Activated T-helper 17 cell treated with anti-CD3 and anti-CD28 coated beads, Interleukin-2, amount 50 U/mL, for 72 hours (primary cell): ENCODE data around the gene TMC5. TPM values are rescaled to one million over a fixed set of nuclear protein-coding genes. Genes with fewer than 3 reads are reported as not detected.

Source experiments
- ATAC-seq: fragments of 150-1000 bp; cut with Tn5 transposase; replicated peaks from 2 replicates; pipeline ENCODE4 v1.10.0; 2021; ENCODE audit warnings: mild to moderate bottlenecking, moderate library complexity
- H3K27ac Mint-ChIP-seq: one replicate; pipeline ENCODE4 v1.8.0; 2022; ENCODE audit warnings: mixed read lengths
- H3K27me3 Mint-ChIP-seq: one replicate; pipeline ENCODE4 v1.8.0; 2022; ENCODE audit warnings: mixed read lengths
- H3K36me3 Mint-ChIP-seq: one replicate; pipeline ENCODE4 v1.8.0; 2022; ENCODE audit warnings: low read depth, mild to moderate bottlenecking, mixed read lengths
- H3K4me1 Mint-ChIP-seq: one replicate; pipeline ENCODE4 v1.8.0; 2022; ENCODE audit warnings: mixed read lengths
- H3K4me3 Mint-ChIP-seq: one replicate; pipeline ENCODE4 v1.8.0; 2022; ENCODE audit warnings: mild to moderate bottlenecking, mixed read lengths
- H3K9me3 Mint-ChIP-seq: one replicate; pipeline ENCODE4 v1.8.0; 2022; ENCODE audit warnings: mixed read lengths
- total RNA-seq, 2 donors: library from RNA; stranded (reverse); gene quantifications; one replicate each; pipeline ENCODE4 v1.2.3, GENCODE V29; 2022

Gene TMC5
- total RNA-seq, 2 donors from 2014 or later: 0.09 to 0.32 TPM

DNA sequence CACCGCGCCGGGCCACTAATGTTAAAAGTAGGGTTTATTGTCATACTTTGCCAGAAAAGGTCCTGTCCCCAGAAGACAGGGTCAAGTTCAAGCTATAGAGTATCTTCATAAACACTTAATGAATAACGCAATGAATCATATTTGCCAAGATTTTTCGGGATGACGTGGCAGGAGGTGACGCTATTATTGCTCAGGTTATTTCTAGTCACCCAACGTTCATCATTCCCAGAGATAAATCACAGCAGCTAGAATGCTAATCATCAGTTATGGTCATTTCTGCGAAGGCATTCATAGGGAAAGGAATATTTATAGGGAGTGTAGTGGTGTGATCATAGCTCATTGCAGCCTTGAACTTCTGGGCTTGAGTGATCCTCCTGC is 2.0 kb downstream of the TMC5 start:
- Mint-ChIP-seq H3K36me3 (no peaks in the 10 kb centered on the region), H3K27ac (no peak overlapping the region), H3K9me3 (peaks cover 4% of the 10 kb centered on the region), H3K4me1 (no peaks in the 10 kb centered on the region), H3K4me3 (no peak overlapping the region), H3K27me3 (peaks cover 10% of the 10 kb centered on the region)
- no peak for ATAC-seq

DNA sequence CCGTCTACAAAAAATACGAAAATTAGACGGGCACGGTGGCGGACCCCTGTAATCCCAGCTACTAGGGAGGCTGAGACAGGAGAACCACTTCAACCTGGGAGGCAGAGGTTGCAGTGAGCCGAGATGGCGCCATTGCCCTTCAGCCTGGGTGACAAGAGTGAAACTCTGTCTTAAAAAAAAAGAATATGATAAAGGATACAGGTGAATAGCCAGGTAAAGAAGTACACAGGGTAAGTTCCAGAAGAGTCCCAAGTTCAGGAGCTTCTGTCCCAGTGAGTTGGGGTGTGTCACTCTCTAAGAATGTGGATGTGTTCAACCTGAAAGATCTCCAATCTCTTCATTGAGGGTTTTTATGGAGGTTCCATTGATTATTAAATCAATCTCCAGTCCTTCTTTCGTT is 6.8 kb downstream of the TMC5 start:
- H3K9me3 Mint-ChIP-seq: peaks cover 4% of the 10 kb centered on the region

DNA sequence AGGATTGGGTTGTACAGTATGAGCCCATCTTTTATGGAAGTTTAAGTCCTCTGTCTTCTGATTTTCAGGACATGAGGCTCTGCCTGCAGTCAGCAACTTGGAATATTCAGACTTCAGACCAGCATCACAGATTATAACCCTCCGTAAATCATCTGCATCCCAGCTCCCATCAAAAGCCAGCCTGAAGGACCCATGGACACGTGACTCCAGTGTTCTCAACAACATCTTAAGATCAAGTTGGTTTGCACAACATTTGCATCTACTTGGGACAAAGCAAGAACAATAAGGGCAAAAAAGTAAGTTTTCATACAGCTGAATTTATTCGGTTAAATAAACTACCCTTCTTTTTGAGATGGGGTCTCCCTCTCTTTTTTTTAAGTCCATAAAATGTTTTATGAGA is 12.7 kb downstream of the TMC5 start:
- no peaks in the 10 kb centered on the region for H3K36me3 Mint-ChIP-seq
- no peaks in the 10 kb centered on the region for H3K9me3 Mint-ChIP-seq
- no peak overlapping the region for H3K4me3 Mint-ChIP-seq
- no peak overlapping the region for H3K27ac Mint-ChIP-seq
- ATAC-seq: no peak
- H3K27me3 Mint-ChIP-seq: peaks cover 6% of the 10 kb centered on the region
- H3K4me1 Mint-ChIP-seq: no peaks in the 10 kb centered on the region

More for the DNA sequence above, 6.8 kb downstream of the TMC5 start:
- Mint-ChIP-seq H3K36me3 (no peaks in the 10 kb centered on the region), H3K27me3 (peaks cover 6% of the 10 kb centered on the region), H3K4me3 (no peak overlapping the region), H3K4me1 (no peaks in the 10 kb centered on the region), H3K27ac (no peak overlapping the region)
- no peak for ATAC-seq

DNA sequence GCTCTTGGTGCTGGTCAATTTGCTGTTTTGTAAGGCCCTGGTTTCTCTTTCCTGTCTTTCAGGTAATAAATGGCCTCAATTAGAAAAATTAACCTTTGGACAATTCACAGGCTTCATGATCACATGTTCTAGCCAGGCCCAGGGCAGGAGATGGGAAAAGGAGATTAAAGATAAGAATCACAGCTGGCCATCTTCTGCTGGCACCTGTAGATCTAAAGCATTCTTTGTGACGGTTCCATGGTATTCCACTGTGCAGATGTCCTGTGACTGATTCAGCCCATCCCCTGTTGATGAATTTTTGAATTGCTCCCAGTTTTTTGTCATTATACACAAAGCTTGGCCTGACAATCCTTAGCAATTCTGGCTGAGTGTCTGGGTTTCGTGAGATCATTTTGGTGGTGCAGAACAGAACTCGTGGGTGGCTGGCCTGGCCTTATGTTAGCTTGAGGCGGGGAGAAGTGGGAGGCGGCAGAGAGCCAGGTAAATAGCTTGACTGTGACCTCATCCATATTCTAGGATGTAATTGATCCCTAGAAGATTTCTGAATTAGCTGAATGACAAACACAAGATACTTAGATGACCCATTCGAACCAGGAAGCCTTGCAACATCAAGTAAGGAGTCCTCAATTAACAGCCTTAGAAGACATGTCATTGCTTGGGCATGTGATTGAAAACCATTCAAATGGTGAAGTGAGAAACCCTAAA is 14.1 kb downstream of the TMC5 start:
- no peaks in the 10 kb centered on the region for H3K9me3 Mint-ChIP-seq
- ATAC-seq: no peak
- H3K4me1 Mint-ChIP-seq: no peaks in the 10 kb centered on the region
- H3K27ac Mint-ChIP-seq: no peak overlapping the region
- H3K27me3 Mint-ChIP-seq: peaks cover 9% of the 10 kb centered on the region
- no peaks in the 10 kb centered on the region for H3K36me3 Mint-ChIP-seq
- no peak overlapping the region for H3K4me3 Mint-ChIP-seq

DNA sequence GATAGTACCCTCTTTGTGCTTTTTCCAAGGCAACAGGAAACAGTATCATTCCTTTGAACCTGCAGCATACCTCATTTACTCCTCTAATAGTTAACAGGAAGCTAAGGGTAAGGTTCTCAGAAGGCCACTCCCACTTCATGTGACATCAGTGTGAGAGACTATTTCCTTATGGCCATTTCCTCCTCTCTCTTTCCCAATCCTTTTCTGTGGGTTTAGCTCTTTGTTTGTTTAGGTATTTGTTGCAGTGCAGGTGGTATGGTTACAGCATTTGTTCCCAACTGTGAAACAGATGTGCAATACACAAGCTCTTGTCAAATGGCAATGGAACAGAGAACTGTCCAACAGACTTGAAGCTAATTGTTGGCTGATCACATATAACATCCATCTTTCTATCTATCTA is 14.7 kb downstream of the TMC5 start:
- no peak overlapping the region for H3K27ac Mint-ChIP-seq
- no peak for ATAC-seq
- peaks cover 9% of the 10 kb centered on the region for H3K27me3 Mint-ChIP-seq
- no peaks in the 10 kb centered on the region for H3K9me3 Mint-ChIP-seq
- H3K4me3 Mint-ChIP-seq: no peak overlapping the region
- no peaks in the 10 kb centered on the region for H3K4me1 Mint-ChIP-seq
- no peaks in the 10 kb centered on the region for H3K36me3 Mint-ChIP-seq

DNA sequence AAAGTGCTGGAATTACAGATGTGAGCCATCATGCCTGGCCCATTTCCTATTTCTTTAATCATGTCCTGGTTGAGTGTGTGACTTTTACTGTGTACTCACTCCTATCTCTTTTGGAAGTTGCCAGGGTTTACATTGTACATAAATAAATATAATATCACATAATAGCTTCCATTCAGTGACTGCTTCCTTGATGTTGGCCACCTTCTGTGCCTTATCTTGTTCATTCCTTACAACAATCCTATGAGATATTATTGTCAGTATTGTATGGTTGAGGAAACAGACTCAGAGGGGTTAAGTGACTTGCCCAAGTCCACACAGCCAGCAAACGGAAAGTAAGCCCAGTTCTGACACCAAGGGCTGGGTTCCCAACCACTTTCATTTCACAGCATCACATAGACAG is 16.9 kb downstream of the TMC5 start:
- H3K4me3 Mint-ChIP-seq: no peak overlapping the region
- H3K9me3 Mint-ChIP-seq: no peaks in the 10 kb centered on the region
- no peak for ATAC-seq
- no peaks in the 10 kb centered on the region for H3K4me1 Mint-ChIP-seq
- no peaks in the 10 kb centered on the region for H3K36me3 Mint-ChIP-seq
- peaks cover 6% of the 10 kb centered on the region for H3K27me3 Mint-ChIP-seq
- no peak overlapping the region for H3K27ac Mint-ChIP-seq

DNA sequence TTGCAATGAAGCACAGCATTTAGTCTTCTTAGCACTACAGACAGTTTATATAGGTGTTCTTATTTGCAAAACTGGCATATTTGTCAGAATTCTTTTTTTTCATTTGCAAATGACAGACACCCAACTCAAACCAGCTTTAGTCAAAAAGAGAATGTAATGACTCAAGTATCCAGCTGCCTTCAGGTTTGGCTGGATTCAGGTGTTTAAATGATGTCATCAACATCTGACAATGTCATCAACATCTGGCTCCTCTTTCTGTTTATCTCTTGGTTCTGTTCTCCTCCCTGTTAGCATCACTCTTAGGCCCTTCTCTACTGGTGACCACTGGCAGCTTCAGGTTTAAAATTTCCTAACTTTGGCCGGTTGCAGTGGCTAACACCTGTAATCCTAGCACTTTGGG is 18.9 kb downstream of the TMC5 start:
- no peaks in the 10 kb centered on the region for H3K9me3 Mint-ChIP-seq
- ATAC-seq: peak; percentile 39
- H3K36me3 Mint-ChIP-seq: no peaks in the 10 kb centered on the region
- no peak overlapping the region for H3K4me3 Mint-ChIP-seq
- no peak overlapping the region for H3K27ac Mint-ChIP-seq
- peaks cover 3% of the 10 kb centered on the region for H3K27me3 Mint-ChIP-seq
- no peaks in the 10 kb centered on the region for H3K4me1 Mint-ChIP-seq

DNA sequence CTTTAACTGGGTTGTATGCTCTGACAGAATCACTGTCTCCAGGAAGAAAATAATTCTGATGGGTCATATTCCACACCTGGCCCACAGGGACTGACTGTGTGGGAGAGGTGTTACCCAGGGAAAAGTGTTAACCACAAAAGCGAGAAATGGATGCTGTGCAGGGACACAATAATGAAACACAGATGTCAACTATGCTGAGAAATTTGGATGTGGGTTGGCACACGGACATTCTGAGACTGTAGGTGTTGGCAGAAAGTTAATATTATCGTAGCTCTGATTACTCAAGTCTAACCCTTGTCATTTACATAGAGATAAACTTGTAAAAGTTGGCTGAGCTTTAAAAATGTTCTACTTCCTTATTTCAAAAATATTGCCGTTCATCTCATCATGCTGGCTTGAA is 19.6 kb downstream of the TMC5 start:
- Mint-ChIP-seq H3K27ac (no peak overlapping the region), H3K9me3 (no peaks in the 10 kb centered on the region), H3K4me3 (no peak overlapping the region), H3K27me3 (peaks cover 3% of the 10 kb centered on the region), H3K36me3 (no peaks in the 10 kb centered on the region), H3K4me1 (no peaks in the 10 kb centered on the region)
- ATAC-seq: peak; percentile 47

DNA sequence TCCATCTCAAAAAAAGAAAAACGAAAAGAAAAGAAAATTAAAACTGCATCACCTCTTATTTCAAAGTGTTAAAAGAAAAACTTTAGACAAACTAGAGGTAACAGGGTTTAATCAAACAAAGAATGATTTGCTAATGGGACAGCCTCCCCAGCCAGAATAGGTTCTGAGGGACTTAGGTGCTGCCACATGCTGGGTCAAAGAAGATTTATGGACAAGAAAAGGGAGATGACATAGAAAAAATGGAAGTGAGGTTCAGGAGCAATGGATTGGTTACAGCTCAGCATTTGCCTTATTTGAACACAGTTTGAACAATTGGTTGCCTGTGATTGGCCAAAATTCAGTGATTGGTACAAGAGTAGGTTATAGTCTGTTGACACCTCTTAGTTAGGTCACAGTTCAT is 21.1 kb downstream of the TMC5 start:
- Mint-ChIP-seq H3K9me3 (no peaks in the 10 kb centered on the region), H3K36me3 (no peaks in the 10 kb centered on the region), H3K4me3 (no peak overlapping the region), H3K27me3 (peaks cover 12% of the 10 kb centered on the region), H3K4me1 (no peaks in the 10 kb centered on the region), H3K27ac (no peak overlapping the region)
- ATAC-seq: no peak

DNA sequence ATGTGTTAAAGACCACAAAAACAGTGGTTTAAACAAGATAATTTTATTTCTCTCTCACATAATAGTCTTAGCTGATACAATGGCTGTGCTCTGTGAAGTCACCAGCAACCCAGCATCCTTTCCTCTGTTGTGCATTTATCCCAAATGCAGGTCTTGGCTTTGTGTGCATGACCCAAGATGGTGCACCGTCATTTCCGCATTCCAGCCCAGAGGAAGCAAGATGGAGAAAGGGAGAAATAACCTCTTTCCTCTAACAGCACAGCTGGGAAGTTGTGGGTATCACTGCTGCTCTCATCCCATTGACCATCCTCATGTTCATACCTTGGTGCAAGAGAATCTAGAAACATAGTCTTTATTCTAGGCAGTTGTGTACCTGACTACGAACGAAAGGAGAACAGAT is 21.8 kb downstream of the TMC5 start:
- no peaks in the 10 kb centered on the region for H3K4me1 Mint-ChIP-seq

DNA sequence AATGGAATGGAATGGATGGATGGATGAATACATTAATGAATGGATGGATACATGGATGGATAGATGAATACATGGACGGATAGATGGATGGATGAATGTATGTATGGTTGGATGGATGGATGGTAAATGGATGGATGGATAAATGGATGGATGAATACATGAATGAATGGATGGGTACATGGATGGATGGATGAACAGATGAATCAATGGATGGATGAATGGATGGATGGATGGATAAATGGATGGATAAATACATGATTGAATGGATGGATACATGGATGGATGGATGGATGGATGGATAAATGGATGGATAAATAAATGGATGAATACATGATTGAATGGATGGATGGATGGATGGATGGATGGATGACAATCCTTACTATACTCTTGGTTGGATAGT is 26.0 kb downstream of the TMC5 start:
- no peak overlapping the region for H3K4me3 Mint-ChIP-seq
- no peak overlapping the region for H3K27ac Mint-ChIP-seq
- no peaks in the 10 kb centered on the region for H3K9me3 Mint-ChIP-seq
- H3K4me1 Mint-ChIP-seq: no peaks in the 10 kb centered on the region
- ATAC-seq: no peak
- peaks cover 15% of the 10 kb centered on the region for H3K27me3 Mint-ChIP-seq
- H3K36me3 Mint-ChIP-seq: no peaks in the 10 kb centered on the region

More for the DNA sequence above, 21.8 kb downstream of the TMC5 start:
- H3K27ac Mint-ChIP-seq: no peak overlapping the region
- no peak for ATAC-seq
- no peaks in the 10 kb centered on the region for H3K36me3 Mint-ChIP-seq
- peaks cover 13% of the 10 kb centered on the region for H3K27me3 Mint-ChIP-seq
- no peaks in the 10 kb centered on the region for H3K9me3 Mint-ChIP-seq
- H3K4me3 Mint-ChIP-seq: no peak overlapping the region

DNA sequence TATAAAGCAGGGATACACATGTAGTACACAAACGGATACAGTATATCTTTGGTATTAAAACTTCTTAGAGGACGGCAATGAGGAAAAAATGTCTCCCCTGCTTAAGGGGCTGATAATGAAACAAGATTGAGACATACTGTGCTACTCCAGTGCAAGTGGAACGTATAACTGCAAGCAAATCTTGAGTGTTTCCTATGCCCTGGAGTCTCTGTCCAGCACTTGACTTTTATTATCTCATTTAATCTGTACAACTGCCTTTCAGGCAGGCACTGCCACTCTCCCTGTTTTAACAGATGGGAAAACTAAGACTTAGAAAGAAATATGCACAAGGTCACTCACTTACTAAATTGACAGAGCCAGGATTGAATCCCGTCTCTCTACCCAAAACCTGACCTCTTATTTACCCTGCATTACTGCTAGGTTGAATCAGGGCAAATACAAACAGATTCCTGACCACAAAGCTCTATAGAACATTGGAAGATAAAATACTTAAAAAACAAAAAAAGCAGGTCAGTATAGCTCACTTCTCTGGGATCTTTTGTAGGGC is 28.7 kb downstream of the TMC5 start:
- Mint-ChIP-seq H3K4me1 (no peaks in the 10 kb centered on the region), H3K9me3 (no peaks in the 10 kb centered on the region), H3K4me3 (no peak overlapping the region), H3K36me3 (no peaks in the 10 kb centered on the region), H3K27me3 (peaks cover 20% of the 10 kb centered on the region), H3K27ac (no peak overlapping the region)
- ATAC-seq: no peak

DNA sequence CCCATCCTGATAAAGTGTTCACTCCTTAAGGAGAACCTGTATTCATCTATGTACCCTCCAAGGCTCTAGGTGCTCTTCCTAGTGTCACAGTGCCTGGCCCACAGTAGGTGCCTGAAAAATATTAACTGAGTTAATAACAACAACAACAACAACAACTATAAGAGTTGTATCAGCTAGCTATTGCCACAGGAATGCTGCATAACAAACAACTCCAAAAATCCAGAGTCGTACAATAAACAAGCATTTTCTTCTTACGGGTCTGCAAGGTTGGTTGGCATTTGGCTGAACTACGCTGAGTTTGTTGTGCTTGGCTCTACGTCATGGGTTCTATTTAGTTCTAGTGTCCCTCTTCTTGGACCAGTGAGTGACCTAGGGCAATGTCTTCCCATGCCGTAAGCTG is 29.2 kb downstream of the TMC5 start:
- H3K27ac Mint-ChIP-seq: no peak overlapping the region
- no peaks in the 10 kb centered on the region for H3K4me1 Mint-ChIP-seq
- H3K9me3 Mint-ChIP-seq: no peaks in the 10 kb centered on the region
- peaks cover 20% of the 10 kb centered on the region for H3K27me3 Mint-ChIP-seq
- H3K36me3 Mint-ChIP-seq: no peaks in the 10 kb centered on the region
- ATAC-seq: no peak
- no peak overlapping the region for H3K4me3 Mint-ChIP-seq

DNA sequence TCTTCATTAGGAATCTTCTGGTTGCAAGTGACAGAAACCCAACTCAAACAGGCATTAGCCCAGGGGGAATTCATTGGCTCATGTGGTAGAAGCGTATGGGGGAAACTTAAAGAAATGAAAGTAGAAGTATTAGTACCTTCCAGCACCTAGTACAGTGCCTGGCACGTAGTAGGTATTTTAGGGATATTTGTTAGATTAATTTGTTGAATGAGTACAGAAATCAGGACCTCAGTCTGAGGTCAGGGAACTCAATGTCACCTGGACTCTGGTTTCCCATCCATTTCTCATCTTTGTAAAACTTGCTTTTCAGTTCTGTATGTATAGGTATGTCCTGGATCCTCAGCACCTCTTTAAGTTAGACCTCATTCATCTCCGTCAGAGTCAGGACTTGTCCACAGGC is 32.5 kb downstream of the TMC5 start:
- H3K4me1 Mint-ChIP-seq: no peaks in the 10 kb centered on the region
- H3K36me3 Mint-ChIP-seq: no peaks in the 10 kb centered on the region
- H3K9me3 Mint-ChIP-seq: no peaks in the 10 kb centered on the region
- no peak overlapping the region for H3K4me3 Mint-ChIP-seq
- no peak for ATAC-seq
- H3K27ac Mint-ChIP-seq: no peak overlapping the region
- peaks cover 11% of the 10 kb centered on the region for H3K27me3 Mint-ChIP-seq

DNA sequence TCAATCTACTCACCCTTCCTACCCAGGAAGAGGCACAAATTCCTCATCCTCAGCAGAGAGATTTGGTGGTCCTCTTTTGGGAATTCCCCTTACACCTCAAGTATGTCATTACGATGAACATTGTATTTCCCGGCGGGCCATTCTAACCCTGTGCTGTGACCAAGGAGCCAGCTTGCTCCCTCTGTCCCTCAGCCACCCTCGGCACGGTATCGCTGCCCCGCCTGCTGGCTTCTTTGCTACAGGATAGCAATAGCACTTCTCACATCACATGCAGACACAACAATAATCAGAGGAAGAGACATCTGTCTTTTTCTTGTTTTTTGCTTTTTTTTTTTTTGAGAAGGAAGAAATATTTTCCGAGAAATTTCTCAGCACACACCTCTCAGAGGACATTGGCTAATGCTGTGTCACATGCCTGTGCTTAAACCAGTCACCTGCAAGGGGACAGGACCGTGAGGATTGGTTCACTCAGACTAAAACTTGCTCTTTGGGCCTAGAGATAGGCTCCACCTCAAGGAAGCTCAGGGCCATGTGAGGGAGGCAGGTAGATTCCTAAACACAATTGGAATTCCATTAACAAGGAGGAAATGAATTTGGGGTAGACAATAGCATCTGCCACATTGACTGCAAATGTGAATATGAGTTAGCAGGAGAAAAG is 41.2 kb downstream of the TMC5 start:
- H3K4me3 Mint-ChIP-seq: no peak overlapping the region
- H3K36me3 Mint-ChIP-seq: no peaks in the 10 kb centered on the region
- H3K9me3 Mint-ChIP-seq: no peaks in the 10 kb centered on the region
- H3K27ac Mint-ChIP-seq: no peak overlapping the region
- no peaks in the 10 kb centered on the region for H3K4me1 Mint-ChIP-seq
- ATAC-seq: no peak
- peaks cover 10% of the 10 kb centered on the region for H3K27me3 Mint-ChIP-seq
